ENCODE results near the gene DPP4.
"Not testable (repeated sequence)": the region's sequence is repeated elsewhere in the genome, so short reads cannot be mapped to it uniquely, and the experiment has no call there.

Gene DPP4

DNA sequence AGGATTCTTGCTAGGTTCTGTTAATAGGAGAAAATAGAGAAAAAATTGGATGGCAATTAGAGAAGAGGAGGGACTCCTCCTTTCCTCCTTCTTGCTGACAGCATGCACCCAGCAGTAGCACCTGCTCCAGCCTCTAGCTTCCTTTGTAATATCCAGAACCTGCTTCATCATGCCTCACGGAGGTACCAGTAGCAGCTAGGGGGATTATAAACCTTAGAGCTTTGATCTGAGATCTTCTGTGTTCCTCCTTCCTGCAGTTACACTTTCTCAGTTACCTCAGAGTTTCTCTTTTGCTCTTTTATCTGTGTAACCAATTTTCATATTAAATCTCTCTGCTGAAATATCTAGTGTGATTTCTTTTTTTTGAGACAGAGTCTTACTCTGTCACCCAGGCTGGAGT is 16.6 kb downstream of the DPP4 start:
- no peak for DNase-seq

DNA sequence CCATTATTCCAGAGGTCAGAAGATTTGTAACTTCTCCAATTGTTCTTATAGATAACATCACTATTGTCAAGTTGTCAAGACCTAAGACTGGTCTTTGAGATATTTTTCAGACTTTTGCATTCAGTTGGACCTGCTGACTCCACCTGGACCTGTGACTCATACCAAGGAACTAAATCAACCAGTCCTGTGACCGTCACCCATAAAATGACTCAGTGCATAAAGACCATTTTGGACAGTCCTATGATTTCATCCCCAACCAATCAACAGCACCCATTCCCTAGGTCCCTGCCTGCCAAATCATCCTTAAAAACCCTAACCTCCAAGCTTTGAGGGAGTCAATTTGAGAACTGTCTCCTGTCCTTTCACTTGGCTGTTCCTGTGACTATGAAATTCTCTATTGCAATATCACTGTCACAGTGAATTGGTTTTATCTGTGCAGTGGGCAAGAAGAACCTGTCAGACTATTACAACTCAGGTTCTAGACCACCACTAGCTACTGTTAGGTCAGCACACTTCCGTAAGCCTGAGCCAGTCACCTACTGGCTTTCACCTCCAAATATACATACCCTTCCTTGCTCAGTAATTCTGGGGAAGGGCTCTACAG is 17.1 kb downstream of the DPP4 start:
- DNase-seq: no peak

- DNase-seq: no peak
Measured at GRCh38 chr2:162053808-162054155, 20.2 kb downstream of the DPP4 start.

- DNase-seq: no peak
Measured at GRCh38 chr2:162053066-162053807, 20.8 kb downstream of the DPP4 start.

DNA sequence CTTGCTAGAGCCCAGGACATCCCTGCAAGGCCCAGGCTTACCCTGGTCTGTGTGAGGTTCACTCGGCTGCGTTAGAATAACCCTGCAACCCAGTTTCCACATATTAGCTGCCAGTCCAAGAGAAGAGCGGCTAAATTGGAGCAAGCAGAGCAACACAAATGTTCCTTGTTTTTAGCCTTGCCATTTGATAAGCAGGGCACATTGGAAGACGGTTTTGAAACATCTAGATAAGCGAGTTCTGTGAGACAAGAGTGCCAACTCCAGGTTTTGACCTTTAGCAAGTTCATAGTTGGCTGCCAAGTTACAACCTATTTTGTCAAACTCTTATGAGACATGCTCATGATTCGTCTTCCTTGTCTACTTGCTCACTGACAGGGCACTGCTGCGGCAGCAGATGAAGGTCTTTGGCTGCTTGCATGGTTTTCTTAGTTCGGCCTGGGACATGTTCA is 23.5 kb downstream of the DPP4 start:
- no peak for DNase-seq

DNA sequence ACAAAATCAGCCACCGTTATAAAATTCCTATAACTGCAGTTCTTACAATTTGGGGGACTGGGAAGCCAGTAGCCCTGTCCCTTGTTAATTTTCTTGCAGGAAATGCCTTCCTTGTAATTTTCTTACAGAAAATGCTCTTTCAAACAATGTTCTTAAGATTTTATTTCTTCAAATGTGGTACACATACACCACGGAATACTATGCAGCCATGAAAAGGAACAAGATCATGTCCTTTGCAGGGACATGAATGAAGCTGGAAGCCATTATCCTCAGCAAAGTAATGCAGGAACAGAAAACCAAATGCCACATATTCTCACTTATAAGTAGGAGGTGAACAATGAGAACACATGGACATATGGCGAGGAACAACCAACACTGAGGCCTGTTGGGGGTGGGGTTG is 24.9 kb downstream of the DPP4 start:
- DNase-seq: not testable (repeated sequence)

DNA sequence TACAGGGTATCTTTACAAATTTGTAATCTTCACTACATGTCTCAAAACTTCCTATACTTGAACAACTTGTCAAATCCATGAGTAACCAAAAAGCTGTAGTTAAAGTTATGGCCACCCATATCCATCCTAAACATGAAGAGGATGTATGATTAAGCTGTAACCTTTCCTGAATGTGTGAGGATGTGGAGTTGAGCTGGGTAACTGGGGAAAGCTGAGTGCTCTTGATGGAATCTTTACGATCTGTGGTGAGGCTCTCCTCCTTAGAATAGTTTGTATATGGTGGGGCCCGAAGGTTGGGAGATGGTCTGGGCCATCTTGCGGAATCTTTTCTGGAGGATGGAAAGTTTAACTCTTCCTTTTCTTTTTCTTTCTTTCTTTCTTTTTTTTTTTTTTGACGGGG is 29.4 kb downstream of the DPP4 start:
- no peak for DNase-seq

DNA sequence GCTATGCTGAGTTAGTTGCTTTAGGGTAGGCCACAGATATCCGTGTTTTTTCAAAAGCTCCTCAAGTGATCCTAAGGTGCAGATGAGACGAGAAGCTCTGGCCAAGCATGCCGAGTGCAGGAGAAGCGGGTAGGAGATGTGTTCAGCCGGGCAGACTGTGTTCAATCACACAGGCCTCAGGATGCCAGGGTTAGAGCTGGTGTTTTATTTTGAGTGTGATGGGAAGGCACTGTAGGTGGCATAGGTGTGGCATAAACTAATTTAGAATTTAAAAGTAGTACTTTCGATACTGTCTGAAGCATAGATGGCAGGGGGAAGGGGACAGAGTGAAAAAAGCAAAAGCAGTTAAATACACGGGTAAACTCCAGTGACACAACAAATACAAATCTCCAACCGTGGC is 30.9 kb downstream of the DPP4 start:
- DNase-seq: no peak

DNA sequence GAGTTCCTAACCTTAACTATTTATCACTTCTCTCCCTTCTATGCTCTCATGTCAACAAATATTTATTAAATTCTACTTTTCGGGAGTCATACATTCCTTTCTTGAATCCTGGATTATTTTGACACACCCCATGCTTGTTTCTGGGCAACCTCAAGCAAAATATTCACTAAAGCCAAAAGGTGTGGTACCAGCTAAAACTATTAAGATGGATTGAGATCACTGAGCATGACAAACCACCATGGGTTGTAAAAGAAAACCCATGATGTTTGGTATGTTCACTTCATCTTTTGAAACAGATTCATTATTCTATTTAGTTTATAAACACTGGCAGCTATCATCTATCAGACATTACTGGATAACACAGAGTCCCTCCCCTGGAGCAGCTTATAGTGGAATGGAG is 32.5 kb downstream of the DPP4 start:
- no peak for DNase-seq

GRCh38 chr2:162038725-162039124 is 35.3 kb downstream of the DPP4 start:
- DNase-seq: no peak

- DNase-seq: no peak
Measured at GRCh38 chr2:162037886-162038285, 36.1 kb downstream of the DPP4 start.

DNA sequence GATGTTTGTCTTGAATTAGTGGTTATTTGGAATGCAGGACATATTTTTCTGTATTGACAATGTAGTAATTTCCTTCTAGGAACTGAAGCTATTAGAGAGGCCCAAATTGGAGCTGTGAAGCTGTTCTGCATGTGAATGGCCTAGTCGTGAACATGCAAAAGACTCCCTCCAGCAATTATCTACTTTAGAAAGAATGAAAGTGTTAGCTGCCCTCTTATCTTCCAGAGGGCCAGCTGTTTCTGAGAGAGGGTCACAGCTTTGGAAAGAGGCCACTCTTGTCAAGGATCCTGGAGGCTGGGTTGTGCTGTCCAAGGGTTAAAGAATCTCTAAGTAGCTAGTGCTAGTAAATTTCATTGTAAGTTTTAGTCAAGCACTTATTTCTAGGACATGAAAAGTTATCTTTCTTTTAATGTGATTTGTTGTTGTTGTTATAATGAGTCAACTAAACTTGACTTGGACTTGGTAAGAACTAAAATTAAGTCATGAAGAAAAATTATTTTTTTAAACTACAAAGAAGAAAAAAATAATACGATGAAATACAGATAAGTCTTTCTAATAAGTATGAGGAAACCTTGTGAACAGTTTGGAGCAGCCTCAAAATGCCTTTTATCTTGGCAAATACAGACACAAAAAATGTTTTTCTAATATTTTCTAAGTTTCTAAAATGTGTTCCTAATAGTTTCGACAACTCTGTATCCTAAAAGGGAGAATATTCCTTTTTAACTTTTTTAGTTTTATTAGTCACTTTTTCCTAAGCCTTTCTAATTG is 36.8 kb downstream of the DPP4 start:
- DNase-seq: no peak

GRCh38 chr2:162035981-162036380 is 38.0 kb downstream of the DPP4 start:
- DNase-seq: no peak

DNA sequence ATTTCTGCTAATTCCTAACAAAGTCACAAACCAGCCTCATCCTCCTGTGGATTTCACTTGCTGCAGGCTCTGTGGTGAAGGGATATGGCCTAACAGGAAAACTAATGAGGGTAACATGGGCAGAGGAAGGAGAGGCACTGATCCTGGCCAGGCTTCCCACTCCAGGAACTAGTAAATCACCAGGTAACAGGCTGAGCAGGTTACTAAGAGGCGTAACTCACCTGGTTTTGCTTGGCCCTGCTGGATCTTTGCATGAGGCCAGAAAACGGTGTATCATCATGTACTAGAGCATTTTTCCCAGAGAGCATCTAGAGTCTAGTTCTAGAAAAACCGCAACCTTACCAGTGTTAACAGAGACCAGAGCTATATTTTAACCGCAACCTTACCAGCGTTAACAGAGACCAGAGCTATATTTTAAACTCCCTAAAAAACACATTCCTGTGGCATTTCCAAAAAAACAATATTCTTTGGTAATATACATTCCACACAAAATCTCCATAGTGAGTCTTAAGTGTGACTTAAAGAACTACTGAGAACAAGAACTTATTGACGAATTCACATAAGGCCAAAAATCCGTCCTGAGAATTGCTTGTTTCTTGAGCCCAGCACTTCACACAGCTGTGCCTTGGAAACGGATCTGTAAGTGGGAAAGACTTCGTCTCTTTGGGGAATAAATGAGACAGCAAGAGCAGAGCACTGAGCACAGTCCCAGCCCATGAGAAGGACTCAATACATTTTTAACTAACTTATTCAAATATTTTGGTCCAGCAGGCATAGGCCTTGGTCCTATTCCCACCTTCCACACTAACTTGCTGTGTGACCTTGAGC is 43.4 kb downstream of the DPP4 start:
- DNase-seq: no peak

DNA sequence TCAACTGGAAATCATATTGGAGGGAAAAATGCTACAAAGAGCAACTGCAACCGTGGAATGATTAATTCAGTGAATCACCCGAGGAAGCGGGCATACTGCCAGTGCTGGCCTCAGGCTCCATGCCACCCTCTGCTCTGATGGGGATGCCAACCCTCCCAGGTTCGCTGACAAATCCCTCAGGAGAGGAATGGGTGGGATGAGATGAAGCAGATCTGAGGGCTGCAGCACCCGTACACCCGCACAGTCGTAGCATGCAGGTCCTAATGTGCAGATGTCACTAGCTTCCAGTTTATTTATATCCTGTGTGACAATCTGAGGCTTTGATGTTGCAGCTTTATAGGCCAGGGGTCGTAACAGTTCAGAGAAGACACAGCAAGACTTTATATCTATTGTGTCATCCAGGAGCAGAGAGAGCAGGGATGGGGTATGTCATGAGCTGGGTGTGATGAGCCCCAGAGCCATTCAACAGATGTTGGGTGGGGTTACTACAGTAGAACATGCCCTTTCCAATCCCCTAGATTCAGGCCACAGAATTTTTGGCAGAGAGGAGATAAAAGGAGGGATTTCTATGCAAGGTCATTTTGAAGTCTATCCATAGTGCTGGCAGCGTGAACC is 44.6 kb downstream of the DPP4 start:
- DNase-seq: no peak

DNA sequence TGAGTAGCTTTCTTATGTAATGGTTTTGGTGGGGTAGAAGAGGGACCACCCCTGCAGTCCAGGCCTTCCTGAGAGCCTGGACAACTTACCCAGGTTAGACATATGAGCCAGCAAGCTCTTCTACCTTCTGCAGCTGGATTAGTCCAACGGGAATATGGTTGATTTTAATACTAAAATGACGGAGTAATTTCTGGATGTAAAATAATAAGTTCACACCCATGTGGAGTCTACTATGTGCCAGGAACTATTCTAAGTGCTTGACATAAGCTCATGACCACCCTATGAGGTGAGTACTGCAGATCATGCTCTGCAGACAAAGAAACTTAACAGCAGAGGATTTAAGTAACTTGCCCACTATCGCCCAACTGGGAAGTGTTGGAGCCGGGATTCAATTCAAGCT is 45.5 kb downstream of the DPP4 start:
- no peak for DNase-seq

GRCh38 chr2:162025121-162025911 is 48.7 kb downstream of the DPP4 start:
- DNase-seq: no peak

GRCh38 chr2:162022290-162022945 is 51.6 kb downstream of the DPP4 start:
- no peak for DNase-seq

GRCh38 chr2:162021516-162022058 is 52.4 kb downstream of the DPP4 start:
- DNase-seq: no peak

DNA sequence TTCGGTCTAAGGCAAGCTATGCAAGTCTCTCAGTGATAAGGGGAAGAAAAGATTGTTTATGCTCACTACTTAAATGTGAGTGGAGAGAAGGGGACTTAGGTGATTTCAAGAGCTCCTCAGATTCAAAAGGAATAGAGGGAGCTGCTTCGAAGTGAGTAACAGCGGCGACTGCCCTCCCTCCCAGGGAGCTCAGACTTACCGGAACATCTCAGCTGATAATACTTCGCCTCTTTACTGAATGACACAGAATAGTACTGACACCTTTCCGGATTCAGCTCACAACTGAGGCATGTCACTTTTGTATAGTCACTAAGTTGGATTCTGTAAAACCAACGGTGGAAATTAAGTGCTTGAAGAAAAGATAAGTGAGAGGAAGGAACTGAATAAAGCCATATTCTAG is 55.5 kb downstream of the DPP4 start:
- no peak for DNase-seq

- no peak for DNase-seq
Measured at GRCh38 chr2:162017233-162017632, 56.8 kb downstream of the DPP4 start.

Data from SIG-M5 (cell line).